Measurements from ENCODE around the gene HTR1A. TPM values are rescaled to one million over a fixed set of nuclear protein-coding genes. Genes with fewer than 3 reads are reported as not detected.

The HTR1A gene
- total and polyA plus RNA-seq, 2 of the 4 experiments (the other 2 are of a cell fraction) = not detected

DNA sequence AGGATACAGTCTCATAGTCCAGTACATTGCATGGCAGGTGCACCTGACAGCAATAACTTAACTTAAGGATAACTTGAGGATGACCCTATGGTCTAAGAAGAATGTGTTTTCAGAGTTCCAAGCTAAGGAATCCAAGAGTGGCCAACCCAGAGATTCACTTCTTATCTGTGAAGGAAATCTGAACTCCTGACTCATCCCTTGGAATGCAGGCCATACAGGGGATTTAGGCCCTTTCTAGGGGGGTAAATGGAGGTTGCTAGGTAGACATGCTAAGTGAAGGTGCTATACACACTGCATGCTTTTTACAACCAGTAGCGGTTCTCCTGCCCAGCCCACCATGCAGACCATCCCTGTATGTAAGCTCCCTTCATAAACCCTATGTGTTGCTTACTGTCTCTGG is 50.4 kb downstream of the HTR1A start:
- Histone ChIP-seq H3K9ac (ENCODE audit: low read depth, low read length) (no peak overlapping the region), H3K79me1 (ENCODE audit: low read depth in 1 of 2, low read length in 2 of 2) (no peaks in the 10 kb centered on the region), H3K27me3 (ENCODE audit: control insufficient read depth, insufficient read depth, low read length) (no peaks in the 10 kb centered on the region), H4K20me1 (ENCODE audit: insufficient read depth, low read length) (no peaks in the 10 kb centered on the region), H3K56ac (ENCODE audit: extremely low read depth, insufficient read depth, low read length) (no peak overlapping the region), H3K36me3 (ENCODE audit: control insufficient read depth, insufficient read depth, low read length) (no peaks in the 10 kb centered on the region), H3K4ac (ENCODE audit: low read depth, low read length) (no peak overlapping the region), H2AK9ac (replicated peaks; ENCODE audit: low read depth, low read length, poor library complexity) (no peak overlapping the region), H4K5ac (ENCODE audit: low read depth, low read length) (no peak overlapping the region), H4K8ac (ENCODE audit: low read depth in 2 of 2, low read length in 2 of 2) (no peak overlapping the region), H3K4me3 (ENCODE audit: insufficient read depth, low read depth, low read length) (no peak overlapping the region), H4K91ac (ENCODE audit: insufficient read depth, low read depth, low read length) (no peak overlapping the region), H2BK120ac (ENCODE audit: low read depth, low read length) (no peak overlapping the region), H2BK5ac (ENCODE audit: low read depth, low read length, poor library complexity, severe bottlenecking) (no peak overlapping the region), H2AFZ (replicated peaks; ENCODE audit: low read length, poor library complexity) (no peak overlapping the region), H2BK20ac (ENCODE audit: low read depth, low read length) (no peak overlapping the region), H2BK15ac (ENCODE audit: low read depth, low read length) (no peak overlapping the region), H3K4me2 (ENCODE audit: low read depth, low read length) (no peak overlapping the region), H3K18ac (ENCODE audit: low read depth, low read length) (no peak overlapping the region), H3K23ac (ENCODE audit: low read depth, low read length) (no peak overlapping the region), H2AK5ac (ENCODE audit: low read depth, low read length) (no peak overlapping the region), H3K27ac (ENCODE audit: insufficient read depth, low read length) (no peak overlapping the region), H3K14ac (replicated peaks; ENCODE audit: low read depth, low read length) (no peak overlapping the region), H3K9me3 (ENCODE audit: control insufficient read depth, insufficient read depth, low read length) (peaks cover 2% of the 10 kb centered on the region), H3K9me1 (ENCODE audit: insufficient read depth, low read length) (no peaks in the 10 kb centered on the region), H3K4me1 (ENCODE audit: control insufficient read depth, insufficient read depth, low read length) (no peaks in the 10 kb centered on the region)
- no CpG with 5 or more reads among the region's 1 CpG for WGBS, 2 experiments (ENCODE audit: extremely low coverage in 2 of 2, insufficient read length in 1 of 2)
- DNase-seq (no peak), ATAC-seq (ENCODE audit: low read depth) (no peak)
- in situ Hi-C loops (cut with MboI; ENCODE audit: low sequenced_read_pairs) (no loop called here), dilution Hi-C loops (cut with HindIII; ENCODE audit: low sequenced_read_pairs, unreplicated experiment) (no loop called here), intact Hi-C loops (cut with micrococcal nuclease) (no loop called here)
- ChIA-PET CTCF (no interaction called here), POLR2A (ENCODE audit: unreplicated experiment) (no interaction called here)
- no peak for TF ChIP-seq CHD1 (IDR thresholded peaks at IDR 0.05; ENCODE audit: low read depth, low read length)
- no peak for TF ChIP-seq CEBPB (IDR thresholded peaks at IDR 0.05; ENCODE audit: low read depth, low read length)
- TF ChIP-seq MXI1 (IDR thresholded peaks at IDR 0.05; ENCODE audit: borderline replicate concordance, low read depth, low read length) = no peak
- TF ChIP-seq BHLHE40 (IDR thresholded peaks at IDR 0.05; ENCODE audit: low read depth, low read length) = no peak
- no peak for TF ChIP-seq RFX5 (IDR thresholded peaks at IDR 0.05; ENCODE audit: low read depth, low read length)
- TF ChIP-seq, protein P1, sequence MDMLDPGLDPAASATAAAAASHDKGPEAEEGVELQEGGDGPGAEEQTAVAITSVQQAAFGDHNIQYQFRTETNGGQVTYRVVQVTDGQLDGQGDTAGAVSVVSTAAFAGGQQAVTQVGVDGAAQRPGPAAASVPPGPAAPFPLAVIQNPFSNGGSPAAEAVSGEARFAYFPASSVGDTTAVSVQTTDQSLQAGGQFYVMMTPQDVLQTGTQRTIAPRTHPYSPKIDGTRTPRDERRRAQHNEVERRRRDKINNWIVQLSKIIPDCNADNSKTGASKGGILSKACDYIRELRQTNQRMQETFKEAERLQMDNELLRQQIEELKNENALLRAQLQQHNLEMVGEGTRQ (IDR thresholded peaks at IDR 0.05; ENCODE audit: low read depth, low read length) = no peak
- no peak for TF ChIP-seq MAFK (IDR thresholded peaks at IDR 0.05; ENCODE audit: low read depth, low read length)
- no peak for TF ChIP-seq POLR2A (IDR thresholded peaks at IDR 0.05; ENCODE audit: low read depth, low read length)
- TF ChIP-seq, protein P2, sequence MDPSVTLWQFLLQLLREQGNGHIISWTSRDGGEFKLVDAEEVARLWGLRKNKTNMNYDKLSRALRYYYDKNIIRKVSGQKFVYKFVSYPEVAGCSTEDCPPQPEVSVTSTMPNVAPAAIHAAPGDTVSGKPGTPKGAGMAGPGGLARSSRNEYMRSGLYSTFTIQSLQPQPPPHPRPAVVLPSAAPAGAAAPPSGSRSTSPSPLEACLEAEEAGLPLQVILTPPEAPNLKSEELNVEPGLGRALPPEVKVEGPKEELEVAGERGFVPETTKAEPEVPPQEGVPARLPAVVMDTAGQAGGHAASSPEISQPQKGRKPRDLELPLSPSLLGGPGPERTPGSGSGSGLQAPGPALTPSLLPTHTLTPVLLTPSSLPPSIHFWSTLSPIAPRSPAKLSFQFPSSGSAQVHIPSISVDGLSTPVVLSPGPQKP (IDR thresholded peaks at IDR 0.05; ENCODE audit: borderline replicate concordance, low read depth, low read length) = no peak
- TF ChIP-seq, protein P3, sequence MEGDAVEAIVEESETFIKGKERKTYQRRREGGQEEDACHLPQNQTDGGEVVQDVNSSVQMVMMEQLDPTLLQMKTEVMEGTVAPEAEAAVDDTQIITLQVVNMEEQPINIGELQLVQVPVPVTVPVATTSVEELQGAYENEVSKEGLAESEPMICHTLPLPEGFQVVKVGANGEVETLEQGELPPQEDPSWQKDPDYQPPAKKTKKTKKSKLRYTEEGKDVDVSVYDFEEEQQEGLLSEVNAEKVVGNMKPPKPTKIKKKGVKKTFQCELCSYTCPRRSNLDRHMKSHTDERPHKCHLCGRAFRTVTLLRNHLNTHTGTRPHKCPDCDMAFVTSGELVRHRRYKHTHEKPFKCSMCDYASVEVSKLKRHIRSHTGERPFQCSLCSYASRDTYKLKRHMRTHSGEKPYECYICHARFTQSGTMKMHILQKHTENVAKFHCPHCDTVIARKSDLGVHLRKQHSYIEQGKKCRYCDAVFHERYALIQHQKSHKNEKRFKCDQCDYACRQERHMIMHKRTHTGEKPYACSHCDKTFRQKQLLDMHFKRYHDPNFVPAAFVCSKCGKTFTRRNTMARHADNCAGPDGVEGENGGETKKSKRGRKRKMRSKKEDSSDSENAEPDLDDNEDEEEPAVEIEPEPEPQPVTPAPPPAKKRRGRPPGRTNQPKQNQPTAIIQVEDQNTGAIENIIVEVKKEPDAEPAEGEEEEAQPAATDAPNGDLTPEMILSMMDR (conservative IDR thresholded peaks at IDR 0.05; ENCODE audit: low read depth, low read length) = no peak
- no peak for TF ChIP-seq MAZ (IDR thresholded peaks at IDR 0.05; ENCODE audit: borderline replicate concordance, low read depth, low read length)
- no peak for TF ChIP-seq NFE2L2 (IDR thresholded peaks at IDR 0.05; ENCODE audit: low read depth, low read length)
- no TSS peak for BruUV-seq (replicated peaks)

Measured in IMR-90 (cell line).